ENCODE data around the gene TGFBR3.

The TGFBR3 gene

GRCh38 chr1:91817211-91817905 lies 68.6 kb downstream of the TGFBR3 start:
- H3K27ac ChIP-seq, result no peak overlapping the region
- no peaks in the 10 kb centered on the region for H3K36me3 ChIP-seq (replicated peaks)
- TF ChIP-seq, protein P1, sequence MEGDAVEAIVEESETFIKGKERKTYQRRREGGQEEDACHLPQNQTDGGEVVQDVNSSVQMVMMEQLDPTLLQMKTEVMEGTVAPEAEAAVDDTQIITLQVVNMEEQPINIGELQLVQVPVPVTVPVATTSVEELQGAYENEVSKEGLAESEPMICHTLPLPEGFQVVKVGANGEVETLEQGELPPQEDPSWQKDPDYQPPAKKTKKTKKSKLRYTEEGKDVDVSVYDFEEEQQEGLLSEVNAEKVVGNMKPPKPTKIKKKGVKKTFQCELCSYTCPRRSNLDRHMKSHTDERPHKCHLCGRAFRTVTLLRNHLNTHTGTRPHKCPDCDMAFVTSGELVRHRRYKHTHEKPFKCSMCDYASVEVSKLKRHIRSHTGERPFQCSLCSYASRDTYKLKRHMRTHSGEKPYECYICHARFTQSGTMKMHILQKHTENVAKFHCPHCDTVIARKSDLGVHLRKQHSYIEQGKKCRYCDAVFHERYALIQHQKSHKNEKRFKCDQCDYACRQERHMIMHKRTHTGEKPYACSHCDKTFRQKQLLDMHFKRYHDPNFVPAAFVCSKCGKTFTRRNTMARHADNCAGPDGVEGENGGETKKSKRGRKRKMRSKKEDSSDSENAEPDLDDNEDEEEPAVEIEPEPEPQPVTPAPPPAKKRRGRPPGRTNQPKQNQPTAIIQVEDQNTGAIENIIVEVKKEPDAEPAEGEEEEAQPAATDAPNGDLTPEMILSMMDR (IDR thresholded peaks at IDR 0.05; ENCODE audit: low read depth, low read length, missing control alignments), result no peak
- DNase-seq, result no peak
- in situ Hi-C loops (cut with HindIII; ENCODE audit: low pct_ligation_motif_present, low sequenced_read_pairs), result no loop called here
- no peaks in the 10 kb centered on the region for H3K27me3 ChIP-seq (replicated peaks)
- no peak overlapping the region for H3K4me3 ChIP-seq (ENCODE audit: low read depth, low read length)

DNA sequence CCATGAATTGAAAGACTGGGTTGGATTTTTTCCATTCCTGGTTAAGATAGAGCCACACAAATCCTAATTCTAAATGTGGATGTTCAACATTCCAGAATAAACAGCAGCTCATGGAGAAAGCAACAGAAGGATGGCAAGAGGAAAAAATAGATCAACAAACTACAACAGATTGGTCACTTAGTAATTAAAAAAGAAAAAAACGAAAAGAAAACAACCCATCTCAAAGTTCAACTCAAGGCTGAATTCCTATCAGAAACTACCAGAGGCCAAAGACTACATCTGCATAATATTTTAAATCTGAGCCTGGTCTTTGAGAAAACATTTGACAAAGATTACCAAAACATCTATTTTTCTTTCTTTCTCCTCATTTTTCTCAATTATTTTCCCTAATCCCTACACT lies 69.9 kb downstream of the TGFBR3 start:
- Histone ChIP-seq H3K4me3 (ENCODE audit: low read depth, low read length) (no peak overlapping the region), H3K36me3 (replicated peaks) (no peaks in the 10 kb centered on the region), H3K27me3 (replicated peaks) (no peaks in the 10 kb centered on the region), H3K27ac (no peak overlapping the region)
- in situ Hi-C loops (cut with HindIII; ENCODE audit: low pct_ligation_motif_present, low sequenced_read_pairs), result no loop called here
- no peak for DNase-seq
- TF ChIP-seq, protein P1 (IDR thresholded peaks at IDR 0.05; ENCODE audit: low read depth, low read length, missing control alignments), result no peak

- TF ChIP-seq, protein P1 (IDR thresholded peaks at IDR 0.05; ENCODE audit: low read depth, low read length, missing control alignments), result no peak
- H3K27ac ChIP-seq, result no peak overlapping the region
- H3K36me3 ChIP-seq (replicated peaks), result no peaks in the 10 kb centered on the region
- no peak for DNase-seq
- H3K27me3 ChIP-seq (replicated peaks), result no peaks in the 10 kb centered on the region
- in situ Hi-C loops (cut with HindIII; ENCODE audit: low pct_ligation_motif_present, low sequenced_read_pairs), result no loop called here
- H3K4me3 ChIP-seq (ENCODE audit: low read depth, low read length), result no peak overlapping the region
Observed at GRCh38 chr1:91814448-91814847, 71.5 kb downstream of the TGFBR3 start.

- Histone ChIP-seq H3K27me3 (replicated peaks) (no peaks in the 10 kb centered on the region), H3K36me3 (replicated peaks) (no peaks in the 10 kb centered on the region), H3K27ac (no peak overlapping the region), H3K4me3 (ENCODE audit: low read depth, low read length) (no peak overlapping the region)
- TF ChIP-seq, protein P1 (IDR thresholded peaks at IDR 0.05; ENCODE audit: low read depth, low read length, missing control alignments), result no peak
- in situ Hi-C loops (cut with HindIII; ENCODE audit: low pct_ligation_motif_present, low sequenced_read_pairs), result no loop called here
- no peak for DNase-seq
Observed at GRCh38 chr1:91813813-91814212, 72.1 kb downstream of the TGFBR3 start.

- in situ Hi-C loops (cut with HindIII; ENCODE audit: low pct_ligation_motif_present, low sequenced_read_pairs), result no loop called here
Observed at GRCh38 chr1:91811363-91812025, 74.5 kb downstream of the TGFBR3 start.

More at GRCh38 chr1:91811363-91812025, 74.5 kb downstream of the TGFBR3 start:
- DNase-seq, result no peak
- TF ChIP-seq, protein P1 (IDR thresholded peaks at IDR 0.05; ENCODE audit: low read depth, low read length, missing control alignments), result no peak
- Histone ChIP-seq H3K4me3 (ENCODE audit: low read depth, low read length) (no peak overlapping the region), H3K27ac (no peak overlapping the region), H3K36me3 (replicated peaks) (no peaks in the 10 kb centered on the region), H3K27me3 (replicated peaks) (no peaks in the 10 kb centered on the region)
